HCT116 (cell line): Measurements from ENCODE around the gene ZDHHC1. TPM values are rescaled to one million over a fixed set of nuclear protein-coding genes. Genes with fewer than 3 reads are reported as not detected.

Experiments
- ATAC-seq: fragments of 200-7000 bp; cut with Tn5 transposase; 2 replicates; pipeline ENCODE4 v1.9.1; 2020; ENCODE audit warnings: mild to moderate bottlenecking, moderate library complexity
- BruUV-seq: library from RNA; stranded (reverse); fragments of 400-500 nt; replicated peaks from 2 replicates; lab custom pipeline; 2021; lab: Mats Ljungman, UMichigan
- CTCF ChIA-PET: fragments of 300-600 bp; sonication (Branson Sonifier 250); formaldehyde crosslinking; loops from one replicate; lab custom pipeline; 2021; ENCODE audit warnings: antibody characterized with exemption; lab: Charles Lee
- POLR2A ChIA-PET: fragments of 300-600, 350-600 bp; sonication (Branson Sonifier 250); formaldehyde crosslinking; loops from one replicate; lab custom pipeline; 2021; ENCODE audit warnings: antibody characterized with exemption; lab: Charles Lee
- RAD21 ChIA-PET, 2 experiments: fragments of 300-600 bp; sonication (Branson Sonifier 250); formaldehyde crosslinking; loops; one replicate each; lab custom pipeline; 2023; ENCODE audit warnings: low total read pairs in 2 of 2; ENCODE audit not compliant: uncharacterized antibody in 2 of 2, unreplicated experiment in 2 of 2, low non-redundant PET in 1 of 2; lab: Charles Lee
- DNase-seq: peaks from one replicate; pipeline ENCODE4 v3.0.0-alpha.2; 2010; ENCODE audit warnings: low read depth, low spot score
- H2AFZ ChIP-seq: fragments of 200-600 bp; shearing (Covaris generic), sonication (generic); 2 replicates; pipeline ENCODE4 v1.6.1; 2017; ENCODE audit warnings: low read depth, mixed run types, mixed read lengths, antibody characterized with exemption, low read length; ENCODE audit not compliant: poor library complexity, severe bottlenecking
- H3K27ac ChIP-seq: 2 replicates; pipeline ENCODE4 v1.5.1; 2012; ENCODE audit warnings: low read depth, low read length
- H3K27me3 ChIP-seq: fragments of 200-600 bp; sonication (generic); 2 replicates; pipeline ENCODE4 v1.6.1; 2016; ENCODE audit warnings: mixed run types, low read length, mixed read lengths; ENCODE audit not compliant: insufficient read depth
- H3K36me3 ChIP-seq, 2 experiments: fragments of 200-500 bp in 1 of 2; fragments of 200-600 bp in 1 of 2; sonication (Bioruptor generic) in 1 of 2; sonication (generic) in 1 of 2; 2 replicates each; pipeline versions ENCODE4 v1.5.1 to v1.6.1; 2014 to 2016; ENCODE audit warnings: low read length in 2 of 2, inconsistent platforms in 1 of 2, mixed read lengths in 1 of 2, mixed run types in 1 of 2; ENCODE audit not compliant: insufficient read depth in 2 of 2, control insufficient read depth in 1 of 2
- H3K4me1 ChIP-seq, 2 experiments: fragments of 200-600 bp in 1 of 2; sonication (generic) in 1 of 2; 2 replicates each; pipeline versions ENCODE4 v1.5.1 to v1.6.1; 2012 to 2017; ENCODE audit warnings: low read length in 2 of 2, inconsistent platforms in 1 of 2, mild to moderate bottlenecking in 1 of 2, mixed read lengths in 1 of 2, mixed run types in 1 of 2, moderate library complexity in 1 of 2; ENCODE audit not compliant: insufficient read depth in 2 of 2, control insufficient read depth in 1 of 2
- H3K4me2 ChIP-seq: fragments of 200-600 bp; sonication (generic); 2 replicates; pipeline ENCODE4 v1.6.1; 2017; ENCODE audit warnings: mixed run types, low read length, mixed read lengths
- H3K4me3 ChIP-seq, 2 experiments: fragments of 200-600 bp in 1 of 2; sonication (generic) in 1 of 2; replicated peaks in 1 of 2; 2 replicates each; pipeline ENCODE4 v1.5.1; 2011 to 2016; ENCODE audit warnings: low read length in 2 of 2, control low read depth in 1 of 2, low read depth in 1 of 2, mild to moderate bottlenecking in 1 of 2, mixed read lengths in 1 of 2, mixed run types in 1 of 2
- H3K79me2 ChIP-seq: fragments of 200-600 bp; sonication (generic); 2 replicates; pipeline ENCODE4 v1.6.1; 2017; ENCODE audit warnings: mild to moderate bottlenecking, mixed run types, low read length, moderate library complexity, mixed read lengths; ENCODE audit not compliant: insufficient read depth
- H3K9ac ChIP-seq: fragments of 200-600 bp; sonication (generic); 2 replicates; pipeline ENCODE4 v1.6.1; 2016; ENCODE audit warnings: low read length, mixed read lengths
- H3K9me2 ChIP-seq: fragments of 200-600 bp; sonication (generic), shearing (Covaris generic); 2 replicates; pipeline ENCODE4 v1.6.1; 2017; ENCODE audit warnings: mixed run types, mild to moderate bottlenecking, moderate library complexity; ENCODE audit not compliant: insufficient read depth
- H3K9me3 ChIP-seq, 2 experiments: fragments of 200-500 bp in 1 of 2; fragments of 200-600 bp in 1 of 2; sonication (Bioruptor generic) in 1 of 2; sonication (generic) in 1 of 2; 2 replicates each; pipeline ENCODE4 v1.6.1; 2014 to 2017; ENCODE audit warnings: low read length in 2 of 2, mixed read lengths in 2 of 2, inconsistent platforms in 1 of 2, low read depth in 1 of 2, mild to moderate bottlenecking in 1 of 2, mixed run types in 1 of 2, moderate library complexity in 1 of 2; ENCODE audit not compliant: control insufficient read depth in 1 of 2, insufficient read depth in 1 of 2
- H4K20me1 ChIP-seq: fragments of 200-600 bp; sonication (generic), shearing (Covaris generic); 2 replicates; pipeline ENCODE4 v1.6.1; 2017; ENCODE audit warnings: mixed run types, mild to moderate bottlenecking, moderate library complexity; ENCODE audit not compliant: insufficient read depth
- CEBPB ChIP-seq: IDR thresholded peaks from 2 replicates; pipeline ENCODE4 v1.6.1; 2012; ENCODE audit warnings: low read depth
- EGR1 ChIP-seq: IDR thresholded peaks from 2 replicates; pipeline ENCODE4 v1.6.1; 2012; ENCODE audit warnings: low read depth
- ELF1 ChIP-seq: IDR thresholded peaks from 2 replicates; pipeline ENCODE4 v1.6.1; 2012; ENCODE audit warnings: low read depth, borderline replicate concordance
- EZH2 ChIP-seq: fragments of 200-600 bp; sonication (generic); IDR thresholded peaks from 2 replicates; pipeline ENCODE4 v1.6.1; 2017; ENCODE audit warnings: antibody characterized with exemption, mixed run types
- FOSL1 ChIP-seq: IDR thresholded peaks from 2 replicates; pipeline ENCODE4 v1.6.1; 2012; ENCODE audit warnings: low read depth
- POLR2A ChIP-seq: IDR thresholded peaks from 2 replicates; pipeline ENCODE4 v1.7.0; 2011; ENCODE audit warnings: borderline replicate concordance; ENCODE audit not compliant: insufficient read depth, insufficient read length; ENCODE audit errors: extremely low read depth
- POLR2AphosphoS5 ChIP-seq: IDR thresholded peaks from 2 replicates; pipeline ENCODE4 v1.6.1; 2011; ENCODE audit warnings: mild to moderate bottlenecking, low read depth, low read length, moderate library complexity
- RAD21 ChIP-seq: IDR thresholded peaks from 2 replicates; pipeline ENCODE4 v1.6.1; 2012; ENCODE audit warnings: low read depth, mild to moderate bottlenecking
- SIN3A ChIP-seq: IDR thresholded peaks from 2 replicates; pipeline ENCODE4 v1.6.1; 2012; ENCODE audit warnings: low read depth
- SRF ChIP-seq: IDR thresholded peaks from 2 replicates; pipeline ENCODE4 v1.6.1; 2012; ENCODE audit warnings: low read depth
- TCF7L2 ChIP-seq: IDR thresholded peaks from 2 replicates; pipeline ENCODE4 v1.7.0; 2011; ENCODE audit warnings: borderline replicate concordance, inconsistent platforms; ENCODE audit not compliant: insufficient read depth, insufficient read length; ENCODE audit errors: extremely low read depth
- ZFX ChIP-seq: fragments of 450-650 bp; IDR thresholded peaks from 2 replicates; pipeline ENCODE4 v1.6.1; 2017
- intact Hi-C: fragments of 100-400 bp; cut with micrococcal nuclease; formaldehyde crosslinking; loops from 2 replicates; pipeline ENCODE4 v1.10.0; 2022
- total RNA-seq: library from RNA; stranded (reverse); gene quantifications from one replicate; pipeline ENCODE4 v1.2.1, GENCODE V29; 2021; ENCODE audit not compliant: unreplicated experiment
- TF ChIP-seq, protein P1 (sequence below): IDR thresholded peaks from 2 replicates; pipeline ENCODE4 v1.6.1; 2012
- TF ChIP-seq, protein P2 (sequence below): IDR thresholded peaks from 2 replicates; pipeline ENCODE4 v1.6.1; 2011; ENCODE audit warnings: mild to moderate bottlenecking, low read length, moderate library complexity; ENCODE audit not compliant: insufficient replicate concordance; ENCODE audit errors: extremely low read depth
- TF ChIP-seq, protein P3 (sequence below): IDR thresholded peaks from 2 replicates; pipeline ENCODE4 v1.6.1; 2012
- TF ChIP-seq, protein P4 (sequence below): IDR thresholded peaks from 2 replicates; pipeline ENCODE4 v1.6.1; 2012; ENCODE audit warnings: low read depth

Gene ZDHHC1
- total RNA-seq, 1 experiment from 2014 or later = 9.1 TPM

- intact Hi-C loops = no loop called here
- ChIA-PET POLR2A (no interaction called here), CTCF (no interaction called here), RAD21 (no interaction called here)
- Histone ChIP-seq H3K27me3 (no peaks in the 10 kb centered on the region), H3K9me3 (no peaks in the 10 kb centered on the region), H4K20me1 (no peaks in the 10 kb centered on the region), H3K36me3 (no peaks in the 10 kb centered on the region), H3K4me1 (no peaks in the 10 kb centered on the region), H3K4me3 (no peak overlapping the region), H3K4me2 (no peak overlapping the region), H3K79me2 (no peaks in the 10 kb centered on the region), H3K27ac (no peak overlapping the region), H3K9me2 (no peaks in the 10 kb centered on the region), H2AFZ (no peak overlapping the region), H3K9ac (no peak overlapping the region)
- ATAC-seq (no peak), DNase-seq (no peak)
- TF ChIP-seq ELF1 (no peak), FOSL1 (no peak), EZH2 (no peak), TCF7L2 (no peak), EGR1 (no peak), ZFX (no peak), CEBPB (no peak), POLR2AphosphoS5 (no peak), SRF (no peak), RAD21 (no peak), SIN3A (no peak), POLR2A (no peak)
- TF ChIP-seq, protein P1, sequence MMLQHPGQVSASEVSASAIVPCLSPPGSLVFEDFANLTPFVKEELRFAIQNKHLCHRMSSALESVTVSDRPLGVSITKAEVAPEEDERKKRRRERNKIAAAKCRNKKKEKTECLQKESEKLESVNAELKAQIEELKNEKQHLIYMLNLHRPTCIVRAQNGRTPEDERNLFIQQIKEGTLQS = no peak
- TF ChIP-seq, protein P2, sequence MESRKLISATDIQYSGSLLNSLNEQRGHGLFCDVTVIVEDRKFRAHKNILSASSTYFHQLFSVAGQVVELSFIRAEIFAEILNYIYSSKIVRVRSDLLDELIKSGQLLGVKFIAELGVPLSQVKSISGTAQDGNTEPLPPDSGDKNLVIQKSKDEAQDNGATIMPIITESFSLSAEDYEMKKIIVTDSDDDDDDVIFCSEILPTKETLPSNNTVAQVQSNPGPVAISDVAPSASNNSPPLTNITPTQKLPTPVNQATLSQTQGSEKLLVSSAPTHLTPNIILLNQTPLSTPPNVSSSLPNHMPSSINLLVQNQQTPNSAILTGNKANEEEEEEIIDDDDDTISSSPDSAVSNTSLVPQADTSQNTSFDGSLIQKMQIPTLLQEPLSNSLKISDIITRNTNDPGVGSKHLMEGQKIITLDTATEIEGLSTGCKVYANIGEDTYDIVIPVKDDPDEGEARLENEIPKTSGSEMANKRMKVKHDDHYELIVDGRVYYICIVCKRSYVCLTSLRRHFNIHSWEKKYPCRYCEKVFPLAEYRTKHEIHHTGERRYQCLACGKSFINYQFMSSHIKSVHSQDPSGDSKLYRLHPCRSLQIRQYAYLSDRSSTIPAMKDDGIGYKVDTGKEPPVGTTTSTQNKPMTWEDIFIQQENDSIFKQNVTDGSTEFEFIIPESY = no peak
- TF ChIP-seq, protein P3, sequence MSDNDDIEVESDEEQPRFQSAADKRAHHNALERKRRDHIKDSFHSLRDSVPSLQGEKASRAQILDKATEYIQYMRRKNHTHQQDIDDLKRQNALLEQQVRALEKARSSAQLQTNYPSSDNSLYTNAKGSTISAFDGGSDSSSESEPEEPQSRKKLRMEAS = no peak
- TF ChIP-seq, protein P4, sequence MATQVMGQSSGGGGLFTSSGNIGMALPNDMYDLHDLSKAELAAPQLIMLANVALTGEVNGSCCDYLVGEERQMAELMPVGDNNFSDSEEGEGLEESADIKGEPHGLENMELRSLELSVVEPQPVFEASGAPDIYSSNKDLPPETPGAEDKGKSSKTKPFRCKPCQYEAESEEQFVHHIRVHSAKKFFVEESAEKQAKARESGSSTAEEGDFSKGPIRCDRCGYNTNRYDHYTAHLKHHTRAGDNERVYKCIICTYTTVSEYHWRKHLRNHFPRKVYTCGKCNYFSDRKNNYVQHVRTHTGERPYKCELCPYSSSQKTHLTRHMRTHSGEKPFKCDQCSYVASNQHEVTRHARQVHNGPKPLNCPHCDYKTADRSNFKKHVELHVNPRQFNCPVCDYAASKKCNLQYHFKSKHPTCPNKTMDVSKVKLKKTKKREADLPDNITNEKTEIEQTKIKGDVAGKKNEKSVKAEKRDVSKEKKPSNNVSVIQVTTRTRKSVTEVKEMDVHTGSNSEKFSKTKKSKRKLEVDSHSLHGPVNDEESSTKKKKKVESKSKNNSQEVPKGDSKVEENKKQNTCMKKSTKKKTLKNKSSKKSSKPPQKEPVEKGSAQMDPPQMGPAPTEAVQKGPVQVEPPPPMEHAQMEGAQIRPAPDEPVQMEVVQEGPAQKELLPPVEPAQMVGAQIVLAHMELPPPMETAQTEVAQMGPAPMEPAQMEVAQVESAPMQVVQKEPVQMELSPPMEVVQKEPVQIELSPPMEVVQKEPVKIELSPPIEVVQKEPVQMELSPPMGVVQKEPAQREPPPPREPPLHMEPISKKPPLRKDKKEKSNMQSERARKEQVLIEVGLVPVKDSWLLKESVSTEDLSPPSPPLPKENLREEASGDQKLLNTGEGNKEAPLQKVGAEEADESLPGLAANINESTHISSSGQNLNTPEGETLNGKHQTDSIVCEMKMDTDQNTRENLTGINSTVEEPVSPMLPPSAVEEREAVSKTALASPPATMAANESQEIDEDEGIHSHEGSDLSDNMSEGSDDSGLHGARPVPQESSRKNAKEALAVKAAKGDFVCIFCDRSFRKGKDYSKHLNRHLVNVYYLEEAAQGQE = no peak
- BruUV-seq = no TSS peak
These were observed 45.6 kb downstream of the ZDHHC1 start for GRCh38 chr16:67370661-67371060.
